Lung (tissue), 12 donors: Measurements from ENCODE around the gene PHF12. TPM values are rescaled to one million over a fixed set of nuclear protein-coding genes. Genes with fewer than 3 reads are reported as not detected.

Experiments used
- ATAC-seq: fragments of 200-7000 bp; cut with Tn5 transposase; one replicate; pipeline ENCODE4 v1.9.1; 2020; ENCODE audit warnings: moderate number of reproducible peaks; ENCODE audit not compliant: insufficient read depth, low FRiP score
- DNase-seq, 3 donors: peaks; one replicate each; pipeline ENCODE4 v3.0.0-alpha.2; 2013 to 2017
- H3K27ac ChIP-seq, 2 donors: one replicate each; pipeline ENCODE4 v1.5.1; 2013; ENCODE audit warnings: mild to moderate bottlenecking in 2 of 2, moderate library complexity in 2 of 2, control low read depth in 1 of 2, inconsistent platforms in 1 of 2, low read depth in 1 of 2, low read length in 1 of 2
- H3K27me3 ChIP-seq, 3 donors: one replicate each; pipeline ENCODE4 v1.5.1; 2013; ENCODE audit warnings: low read length in 2 of 3; ENCODE audit not compliant: control insufficient read depth in 3 of 3, insufficient read depth in 3 of 3
- H3K36me3 ChIP-seq, 4 donors: one replicate each; pipeline ENCODE4 v1.5.1; 2013; ENCODE audit warnings: low read length in 4 of 4, mild to moderate bottlenecking in 1 of 4, moderate library complexity in 1 of 4; ENCODE audit not compliant: control insufficient read depth in 4 of 4, insufficient read depth in 4 of 4
- H3K4me1 ChIP-seq, 5 donors: one replicate each; pipeline ENCODE4 v1.5.1; 2013; ENCODE audit warnings: low read length in 5 of 5, mild to moderate bottlenecking in 2 of 5, moderate library complexity in 1 of 5; ENCODE audit not compliant: control insufficient read depth in 5 of 5, insufficient read depth in 5 of 5
- H3K4me3 ChIP-seq: one replicate; pipeline ENCODE4 v1.5.1; 2013; ENCODE audit warnings: mild to moderate bottlenecking, control low read depth, moderate library complexity
- H3K9ac ChIP-seq, 2 donors: one replicate each; pipeline ENCODE4 v1.5.1; 2013; ENCODE audit warnings: low read length in 2 of 2, control low read depth in 1 of 2; ENCODE audit not compliant: insufficient read depth in 1 of 2
- H3K9me3 ChIP-seq, 4 donors: one replicate each; pipeline ENCODE4 v1.5.1; 2013; ENCODE audit warnings: low read length in 3 of 4, mild to moderate bottlenecking in 1 of 4, moderate library complexity in 1 of 4; ENCODE audit not compliant: control insufficient read depth in 4 of 4, insufficient read depth in 3 of 4
- WGBS, 2 donors: extraction: QIAGEN DNeasy Blood & Tissue Kit; methylation state at CpG; one replicate each; pipeline ENCODE4 v1.1.7; 2013; 5-methylcytosine and 5-hydroxymethylcytosine counted together
- polyA plus RNA-seq, 2 donors: library from polyadenylated mRNA; stranded (reverse); fragments of 200-250 nt; gene quantifications; one replicate each; pipeline ENCODE4 v1.2.1, GENCODE V29; 2013
- total RNA-seq, 2 donors: library from RNA; depleted of rRNA in 1 of 2; stranded (reverse); fragments of >200 nt in 1 of 2; gene quantifications; one replicate each; pipeline ENCODE4 v1.2.1, GENCODE V29; 2014 to 2021
- TF ChIP-seq, protein P1 (sequence below): IDR thresholded peaks from 2 replicates; pipeline ENCODE4 v1.5.1; 2012; ENCODE audit warnings: mild to moderate bottlenecking; ENCODE audit errors: control extremely low read depth, extremely low read depth
- donor health status: control.
- donor health status: control.
- donor health status: Bipolar disorder and iron deficiency.
- donor health status: healthy.
- donor health status: DM: yes; HTN: yes; CAD: no.

The PHF12 gene
- total and polyA plus RNA-seq, 4 donors, result 12.6 to 59.1 (median 37.3) TPM

DNA sequence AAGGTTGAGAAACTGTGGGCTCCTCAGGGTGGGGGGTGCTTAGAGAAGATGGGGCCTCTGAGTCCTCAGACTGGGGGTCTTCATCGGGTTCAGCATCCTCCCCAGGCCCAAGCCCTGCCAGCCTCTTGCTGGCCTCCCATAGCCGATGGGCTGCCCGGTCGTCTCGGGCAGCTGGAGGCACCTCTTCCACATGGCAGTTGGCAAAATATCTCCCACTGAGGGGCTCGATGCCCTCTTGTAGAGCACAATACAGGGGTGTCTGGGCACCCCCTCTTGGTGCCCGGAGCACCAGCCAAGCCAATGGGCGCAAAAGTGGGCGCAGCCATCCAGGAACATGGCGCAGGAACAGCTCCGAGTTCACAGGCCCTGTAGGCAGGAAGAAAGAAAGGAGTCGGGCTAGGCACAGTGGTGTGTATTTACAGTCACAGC is 52.8 kb downstream of the PHF12 start:
- 89 to 92% methylated on average over 12 of the region's 12 CpGs for WGBS, 2 donors
- H3K9me3 ChIP-seq, result no peaks in the 10 kb centered on the region
- ATAC-seq (no peak), DNase-seq (no peak)
- no peak overlapping the region for H3K9ac ChIP-seq
- H3K4me1 ChIP-seq, result peaks cover 0 to 16% (median 10%) of the 10 kb centered on the region in 5 donors
- H3K27ac ChIP-seq, result peak overlapping the region in 1 of 2 donors; percentile 94
- H3K4me3 ChIP-seq, result no peak overlapping the region
- TF ChIP-seq, protein P1, sequence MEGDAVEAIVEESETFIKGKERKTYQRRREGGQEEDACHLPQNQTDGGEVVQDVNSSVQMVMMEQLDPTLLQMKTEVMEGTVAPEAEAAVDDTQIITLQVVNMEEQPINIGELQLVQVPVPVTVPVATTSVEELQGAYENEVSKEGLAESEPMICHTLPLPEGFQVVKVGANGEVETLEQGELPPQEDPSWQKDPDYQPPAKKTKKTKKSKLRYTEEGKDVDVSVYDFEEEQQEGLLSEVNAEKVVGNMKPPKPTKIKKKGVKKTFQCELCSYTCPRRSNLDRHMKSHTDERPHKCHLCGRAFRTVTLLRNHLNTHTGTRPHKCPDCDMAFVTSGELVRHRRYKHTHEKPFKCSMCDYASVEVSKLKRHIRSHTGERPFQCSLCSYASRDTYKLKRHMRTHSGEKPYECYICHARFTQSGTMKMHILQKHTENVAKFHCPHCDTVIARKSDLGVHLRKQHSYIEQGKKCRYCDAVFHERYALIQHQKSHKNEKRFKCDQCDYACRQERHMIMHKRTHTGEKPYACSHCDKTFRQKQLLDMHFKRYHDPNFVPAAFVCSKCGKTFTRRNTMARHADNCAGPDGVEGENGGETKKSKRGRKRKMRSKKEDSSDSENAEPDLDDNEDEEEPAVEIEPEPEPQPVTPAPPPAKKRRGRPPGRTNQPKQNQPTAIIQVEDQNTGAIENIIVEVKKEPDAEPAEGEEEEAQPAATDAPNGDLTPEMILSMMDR, result no peak
- H3K36me3 ChIP-seq, result peaks cover 0 to 2% (median under 1%) of the 10 kb centered on the region in 4 donors
- no peaks in the 10 kb centered on the region for H3K27me3 ChIP-seq

DNA sequence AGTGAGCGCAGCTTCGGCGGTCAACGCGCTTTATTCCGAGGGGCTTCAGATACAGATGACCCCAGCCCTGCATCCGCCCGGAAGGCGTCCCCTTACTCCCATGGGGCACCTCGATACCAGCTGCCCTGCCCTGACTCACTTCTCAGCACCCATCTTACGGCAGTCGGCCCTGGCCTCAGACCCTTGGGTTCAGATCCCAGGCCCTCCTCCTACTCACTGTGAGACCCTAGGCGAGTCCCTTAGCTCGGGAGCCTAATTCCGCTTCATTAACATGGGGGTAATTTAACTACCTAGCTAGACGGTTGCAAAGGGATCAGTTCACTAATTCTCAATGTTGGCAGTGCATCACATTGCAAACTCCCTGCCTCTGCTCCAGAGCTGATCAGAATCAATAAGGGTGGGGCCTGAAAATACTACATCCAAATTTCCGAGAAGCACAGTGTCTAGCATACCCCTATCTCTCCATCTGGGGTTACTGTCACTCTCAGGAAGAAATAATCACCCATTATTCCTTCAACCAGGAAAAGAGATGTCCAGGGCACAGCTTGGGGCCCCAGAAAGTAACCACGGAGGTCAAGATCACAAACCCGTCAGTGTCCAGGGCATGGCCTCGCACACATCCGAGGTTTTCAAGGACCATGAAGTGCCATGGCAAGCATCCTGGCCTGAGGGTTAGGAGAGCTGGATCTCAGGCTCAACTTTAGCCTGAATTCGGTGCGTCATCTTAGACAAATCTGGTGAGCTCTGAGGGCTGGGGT is 53.4 kb downstream of the PHF12 start:
- Histone ChIP-seq H3K27me3 (no peaks in the 10 kb centered on the region), H3K4me3 (peak overlapping the region; percentile 93), H3K9me3 (no peaks in the 10 kb centered on the region), H3K27ac (peak overlapping the region; percentile 84 to 94), H3K9ac (peak overlapping the region; percentile 8 to 87), H3K4me1 (peaks cover 0 to 16% (median 5%) of the 10 kb centered on the region in 5 donors), H3K36me3 (peaks cover 0 to 2% (median under 1%) of the 10 kb centered on the region in 4 donors)
- 17 to 21% methylated on average over 23 of the region's 23 CpGs for WGBS, 2 donors
- DNase-seq, result no peak
- TF ChIP-seq, protein P1, result no peak
- no peak for ATAC-seq

DNA sequence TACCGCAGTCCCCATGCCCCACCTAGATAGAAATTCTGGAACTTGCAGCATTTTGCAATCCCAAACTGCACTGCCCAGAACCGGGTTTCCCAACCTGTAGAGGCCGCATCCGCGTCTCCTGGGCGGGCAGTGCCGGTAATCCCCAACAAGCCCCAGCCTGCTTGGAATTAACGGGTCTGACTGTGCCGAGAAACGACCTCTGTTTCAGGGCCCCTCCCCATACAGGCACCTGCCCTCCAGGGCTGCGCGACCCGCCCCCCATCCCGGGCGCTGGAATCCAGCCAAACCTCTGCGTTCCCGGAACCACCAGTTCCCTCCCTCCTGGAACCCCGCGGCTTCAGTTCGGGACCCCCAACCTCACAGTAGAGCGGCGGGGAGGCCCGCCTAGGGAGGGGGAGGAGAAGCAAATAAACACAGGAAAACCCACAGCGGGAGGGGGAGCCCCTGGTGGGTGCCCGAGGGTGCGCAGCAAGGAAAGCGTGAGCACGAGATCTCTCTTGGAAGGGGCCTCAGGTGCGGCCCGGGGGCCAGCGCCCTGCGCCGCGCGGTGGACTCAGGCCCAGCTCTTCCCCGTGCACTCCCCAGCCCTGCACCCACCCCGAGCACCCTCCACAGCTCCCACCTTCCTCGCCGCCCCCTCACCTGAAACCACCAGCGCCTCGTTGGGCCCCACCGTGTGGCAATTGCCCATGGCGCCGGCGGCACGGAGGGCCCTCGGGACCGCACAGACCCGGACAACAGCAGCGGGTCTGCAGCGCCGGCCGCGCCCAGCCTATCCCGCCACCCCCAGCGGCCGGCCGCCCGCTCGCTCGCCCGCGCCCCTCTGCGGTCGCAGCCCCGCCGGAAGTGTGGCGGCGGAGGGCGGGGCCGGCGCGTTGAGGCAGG is 54.2 kb downstream of the PHF12 start, which contains the start of gene FLOT2:
Gene FLOT2 (minus strand): TSS at position 850 of the 885 bp plus-strand sequence. CDS start 159 bp downstream, at position 691.
- Histone ChIP-seq H3K9ac (peak within 1 kb of the TSS; percentile 8 to 87), H3K27ac (peak within 1 kb of the TSS; percentile 84 to 94), H3K9me3 (no peaks in the 10 kb centered on the region), H3K4me3 (peak within 1 kb of the TSS; percentile 93), H3K36me3 (peaks cover 0 to 2% (median under 1%) of the 10 kb centered on the region in 4 donors), H3K27me3 (no peaks in the 10 kb centered on the region), H3K4me1 (peaks cover 0 to 20% (median 5%) of the 10 kb centered on the region in 5 donors)
- ATAC-seq, result peak; percentile 83
- WGBS, 2 donors, result 0% methylated on average over 69 to 73 of the region's 73 CpGs
- peak; percentile 58 to 74 (median 60) for DNase-seq
- TF ChIP-seq, protein P1, result no peak
